GM13976 (cell line): ENCODE data around the gene SLC25A45.

Source experiments
- DNase-seq: peaks from one replicate; pipeline ENCODE4 v3.0.0; 2012; ENCODE audit warnings: low spot score
- in situ Hi-C: fragments of 300-500 bp; cut with MboI; formaldehyde crosslinking; loops from one replicate; pipeline ENCODE4 v1.12.0; 2022; ENCODE audit warnings: low sequenced_read_pairs, mixed read lengths, inconsistent platforms; ENCODE audit not compliant: unreplicated experiment
- TF ChIP-seq, protein P1 (sequence below): IDR thresholded peaks from 2 replicates; pipeline ENCODE4 v1.5.1; 2012; ENCODE audit warnings: borderline replicate concordance, mild to moderate bottlenecking; ENCODE audit not compliant: insufficient read depth; ENCODE audit errors: extremely low read depth, missing control alignments, control extremely low read depth

SLC25A45 gene, protein sequence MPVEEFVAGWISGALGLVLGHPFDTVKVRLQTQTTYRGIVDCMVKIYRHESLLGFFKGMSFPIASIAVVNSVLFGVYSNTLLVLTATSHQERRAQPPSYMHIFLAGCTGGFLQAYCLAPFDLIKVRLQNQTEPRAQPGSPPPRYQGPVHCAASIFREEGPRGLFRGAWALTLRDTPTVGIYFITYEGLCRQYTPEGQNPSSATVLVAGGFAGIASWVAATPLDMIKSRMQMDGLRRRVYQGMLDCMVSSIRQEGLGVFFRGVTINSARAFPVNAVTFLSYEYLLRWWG

DNA sequence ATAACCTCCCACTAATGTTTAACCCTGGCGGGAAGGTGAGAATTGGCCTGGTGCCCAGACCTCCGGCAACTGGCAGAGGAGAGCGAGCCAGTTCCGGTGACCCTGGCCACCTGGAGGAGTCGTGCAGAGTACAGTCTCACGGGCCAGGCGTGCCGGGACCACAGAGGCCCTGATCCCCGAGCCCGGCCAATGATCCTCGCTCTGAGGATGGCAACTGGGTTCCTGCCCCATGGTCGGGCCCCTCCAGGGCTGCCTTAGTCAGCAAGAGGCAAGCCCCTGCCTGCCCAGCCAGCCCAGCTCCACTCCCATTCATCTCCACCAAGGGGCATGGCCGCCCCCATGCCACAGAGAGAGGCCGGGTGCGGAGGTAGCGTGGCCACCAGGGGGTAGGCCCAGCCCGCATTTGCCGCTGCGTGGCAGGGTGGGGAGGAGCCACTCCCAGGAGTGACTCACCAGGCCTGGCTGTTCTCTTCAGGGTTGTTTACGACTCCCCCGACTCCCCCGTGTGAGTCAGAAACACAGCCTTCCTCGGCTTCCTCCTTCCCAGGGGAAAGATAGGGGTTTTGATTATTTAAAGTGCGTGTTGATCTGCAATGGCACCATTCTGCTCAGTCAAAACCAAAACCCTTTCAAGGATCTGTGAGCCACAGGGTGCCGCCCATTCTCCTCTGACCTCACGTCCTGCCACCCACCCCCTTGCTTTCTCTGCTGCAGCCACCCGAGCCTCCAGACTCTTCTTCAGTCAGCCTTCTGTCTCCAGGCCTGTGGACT is at the start of gene SLC25A45:
Gene SLC25A45, minus strand, starts transcription at position 614 of the 771 bp plus-strand sequence. CDS start 695 bp downstream, outside the sequence.
- TF ChIP-seq, protein P1, sequence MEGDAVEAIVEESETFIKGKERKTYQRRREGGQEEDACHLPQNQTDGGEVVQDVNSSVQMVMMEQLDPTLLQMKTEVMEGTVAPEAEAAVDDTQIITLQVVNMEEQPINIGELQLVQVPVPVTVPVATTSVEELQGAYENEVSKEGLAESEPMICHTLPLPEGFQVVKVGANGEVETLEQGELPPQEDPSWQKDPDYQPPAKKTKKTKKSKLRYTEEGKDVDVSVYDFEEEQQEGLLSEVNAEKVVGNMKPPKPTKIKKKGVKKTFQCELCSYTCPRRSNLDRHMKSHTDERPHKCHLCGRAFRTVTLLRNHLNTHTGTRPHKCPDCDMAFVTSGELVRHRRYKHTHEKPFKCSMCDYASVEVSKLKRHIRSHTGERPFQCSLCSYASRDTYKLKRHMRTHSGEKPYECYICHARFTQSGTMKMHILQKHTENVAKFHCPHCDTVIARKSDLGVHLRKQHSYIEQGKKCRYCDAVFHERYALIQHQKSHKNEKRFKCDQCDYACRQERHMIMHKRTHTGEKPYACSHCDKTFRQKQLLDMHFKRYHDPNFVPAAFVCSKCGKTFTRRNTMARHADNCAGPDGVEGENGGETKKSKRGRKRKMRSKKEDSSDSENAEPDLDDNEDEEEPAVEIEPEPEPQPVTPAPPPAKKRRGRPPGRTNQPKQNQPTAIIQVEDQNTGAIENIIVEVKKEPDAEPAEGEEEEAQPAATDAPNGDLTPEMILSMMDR, result peak; percentile 78
- DNase-seq, result peak; percentile 83
- in situ Hi-C loops, result no loop called here

DNA sequence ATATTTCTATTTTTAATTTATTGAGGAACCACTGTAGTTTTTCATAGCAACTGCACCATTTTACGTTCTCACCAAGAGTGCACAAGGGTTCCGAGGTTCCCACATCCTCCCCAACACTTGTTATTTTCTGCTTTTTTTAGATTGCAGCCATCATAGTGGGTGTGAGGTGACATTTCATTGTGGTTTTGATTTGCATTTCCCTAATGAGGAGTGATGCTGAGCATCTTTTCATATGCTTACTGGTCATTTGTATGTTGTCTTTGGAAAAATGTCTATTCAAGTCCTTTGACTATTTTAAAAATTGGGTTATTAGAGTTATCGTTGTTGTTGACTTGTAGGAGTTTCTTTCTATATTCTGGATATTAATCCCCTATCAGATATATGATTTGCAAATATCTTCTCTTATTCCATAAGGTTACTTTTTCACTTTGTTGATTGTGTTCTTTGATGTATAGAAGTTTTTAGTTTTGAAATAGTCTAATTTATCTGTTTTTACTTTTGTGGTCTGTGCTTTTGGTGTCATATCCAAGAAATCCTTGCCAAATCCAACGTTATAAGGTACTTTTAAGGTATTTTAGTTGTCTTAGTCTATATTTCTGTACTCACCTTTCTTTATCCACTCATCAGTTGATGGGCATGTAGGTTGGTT is 49.1 kb upstream of the SLC25A45 start:
- TF ChIP-seq, protein P1, result no peak
- in situ Hi-C loops, result loop anchor here (5.0 kb wide), 1 partner anchor 66 kb away; the partner anchor contains the start of gene MALAT1
- DNase-seq, result no peak

DNA sequence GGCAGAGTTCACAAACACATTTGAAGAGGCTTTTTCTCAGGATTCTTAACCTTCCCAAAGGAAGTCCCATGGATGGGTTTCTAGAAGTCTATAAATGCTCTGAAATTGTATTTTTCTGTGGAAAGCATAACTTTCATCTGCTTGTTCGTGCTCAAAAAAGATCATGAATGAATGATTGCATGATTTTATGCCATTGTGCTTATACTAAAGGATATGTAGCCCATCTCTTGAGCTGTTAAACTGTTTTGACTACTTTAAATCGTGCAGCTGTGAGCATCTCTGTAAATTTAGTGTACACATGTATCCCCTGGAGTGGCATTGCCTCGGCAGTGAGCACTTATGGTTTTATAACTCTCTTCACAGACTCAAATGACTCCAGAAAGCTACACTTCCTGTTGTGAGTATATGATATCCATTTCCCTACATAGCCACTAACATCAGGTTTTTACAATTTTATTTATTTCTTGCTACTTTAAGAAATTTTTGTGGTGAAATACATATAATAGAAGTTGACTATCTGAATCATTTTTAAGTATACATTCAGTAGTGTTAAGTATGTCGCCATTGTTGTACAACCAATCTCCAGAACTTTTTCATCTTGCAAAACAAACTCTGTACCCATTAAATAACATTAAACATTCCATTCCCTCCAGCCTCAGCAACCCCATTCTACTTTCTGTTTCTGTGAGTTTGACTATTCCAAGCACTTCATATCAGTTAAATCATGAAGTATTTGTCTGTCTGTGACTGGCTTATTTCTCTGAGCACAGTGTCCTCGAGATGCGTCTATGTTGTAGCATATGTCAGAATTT is 48.2 kb upstream of the SLC25A45 start:
- TF ChIP-seq, protein P1, result no peak
- no peak for DNase-seq
- in situ Hi-C loops, result loop anchor here (5.0 kb wide), 1 partner anchor 67 kb away; the partner anchor contains the start of gene MALAT1

DNA sequence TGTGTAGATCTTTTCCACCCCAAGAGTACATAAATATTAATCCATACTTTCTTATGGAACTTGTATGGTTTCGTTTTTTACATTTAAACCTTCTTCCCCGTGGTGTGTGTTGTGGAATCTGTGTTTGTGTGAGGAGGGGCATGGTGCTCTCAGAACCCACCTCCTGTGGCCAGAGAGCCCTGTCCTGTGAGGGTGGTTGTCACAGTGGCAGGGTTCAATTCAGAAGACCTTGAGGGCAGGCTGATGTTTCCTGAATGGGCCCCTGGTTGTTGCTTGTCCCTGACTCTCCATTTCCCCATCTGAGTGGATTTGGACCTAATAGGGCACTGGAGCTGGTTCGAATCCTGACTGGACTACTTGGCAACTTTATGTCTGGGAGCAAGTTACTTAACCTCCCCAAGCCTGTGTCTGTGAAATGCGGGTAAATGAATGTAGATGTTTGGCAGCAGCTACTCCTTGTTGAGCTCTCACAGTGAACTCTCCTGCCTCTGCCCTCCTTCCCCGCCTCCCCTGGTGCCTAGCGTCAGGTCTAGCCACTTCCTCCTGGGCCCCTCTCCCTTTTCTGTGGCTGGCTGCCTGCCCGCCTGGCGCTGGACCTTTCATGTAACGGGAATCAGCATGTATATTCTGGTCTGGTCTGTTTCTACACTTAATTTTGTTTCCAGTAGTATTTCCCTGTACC is 47.4 kb upstream of the SLC25A45 start:
- TF ChIP-seq, protein P1, result no peak
- in situ Hi-C loops, result loop anchor here (5.0 kb wide), 1 partner anchor 67 kb away; the partner anchor contains the start of gene MALAT1
- DNase-seq, result no peak

DNA sequence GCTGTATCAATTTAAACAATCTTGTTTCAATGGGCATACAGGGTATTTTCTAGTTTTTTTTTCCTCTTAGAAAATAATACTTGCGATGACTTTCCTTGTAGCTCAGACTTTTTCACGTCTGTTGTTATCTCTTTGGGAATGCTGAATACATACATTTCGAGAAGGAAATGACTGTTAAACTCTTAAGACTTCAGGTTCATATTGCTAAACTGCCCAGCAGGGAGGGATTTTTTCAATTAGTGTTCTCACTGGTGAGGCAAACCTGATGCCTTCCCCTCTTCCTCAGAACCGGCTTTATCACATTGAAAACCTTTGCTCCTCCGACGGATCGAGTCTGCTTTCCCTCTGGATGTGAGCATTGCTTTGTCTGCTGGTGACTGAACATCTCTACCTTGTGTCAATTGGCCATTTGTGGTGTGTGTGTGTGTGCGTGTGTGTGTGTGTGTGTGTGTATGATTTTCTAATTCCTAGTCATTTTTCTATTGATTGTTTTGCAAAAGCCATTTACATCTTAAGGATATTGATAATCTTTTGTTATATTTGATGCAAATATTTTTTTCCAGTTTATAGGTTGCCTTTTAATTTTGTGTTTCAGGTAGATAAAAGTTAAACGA is 46.7 kb upstream of the SLC25A45 start:
- TF ChIP-seq, protein P1, result no peak
- no peak for DNase-seq
- in situ Hi-C loops, result no loop called here
